HG03439 (cell line): ENCODE measurements around the gene ZNF85.
"Not testable (repeated sequence)": the region's sequence is repeated elsewhere in the genome, so short reads cannot be mapped to it uniquely, and the experiment has no call there.

Source experiments
- ATAC-seq: cut with Tn5 transposase; IDR thresholded peaks from one replicate; pipeline ENCODE4 v1.9.1; 2021; ENCODE audit warnings: mild to moderate bottlenecking, moderate library complexity; ENCODE audit not compliant: unreplicated experiment

ZNF85 gene

GRCh38 chr19:20923077-20923871 is at the start of gene ZNF85:
TSS of gene ZNF85 (plus strand) at chr19:20923251. CDS start at chr19:20923401, 150 bp downstream.
- ATAC-seq = peak; percentile 98

DNA sequence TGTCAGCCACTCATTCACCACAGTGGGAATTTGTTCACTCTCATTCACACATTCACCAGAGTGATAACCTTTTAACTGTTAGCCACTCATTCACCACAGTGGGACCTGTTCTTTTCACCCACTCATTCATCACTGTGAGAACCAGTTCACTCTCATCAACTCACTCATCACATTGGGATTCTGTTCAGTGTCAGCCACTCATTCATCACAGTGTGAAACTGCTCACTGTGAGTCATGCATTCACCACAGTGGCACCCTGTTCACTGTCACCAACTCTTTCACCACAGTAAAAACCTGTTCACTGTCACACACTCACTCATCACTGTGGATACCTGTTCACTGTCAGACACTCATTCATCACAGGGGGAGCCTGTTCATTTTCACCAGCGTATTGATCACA is 43.5 kb upstream of the ZNF85 start:
- ATAC-seq = no peak

DNA sequence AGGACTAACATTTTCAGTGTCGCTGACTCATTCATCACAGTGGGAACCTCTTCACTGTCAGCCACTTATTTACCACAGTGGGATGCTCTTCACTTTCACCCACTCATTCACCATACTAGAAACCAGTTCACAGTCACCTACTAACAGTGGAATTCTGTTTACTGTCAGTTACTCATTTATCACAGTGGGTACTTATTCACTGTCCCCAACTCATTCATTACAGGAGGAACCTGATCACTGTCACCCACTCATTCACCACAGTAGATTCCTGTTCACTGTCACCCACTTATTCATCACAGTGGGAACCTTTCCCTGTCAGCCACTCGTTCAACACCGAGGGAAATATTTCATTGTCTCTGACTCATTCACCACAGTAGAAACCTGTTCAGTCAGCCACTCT is 10.1 kb upstream of the ZNF85 start:
- no peak for ATAC-seq

- no peak for ATAC-seq
Measured at GRCh38 chr19:20925481-20925880, 2.4 kb downstream of the ZNF85 start.

GRCh38 chr19:20926796-20927195 is 3.7 kb downstream of the ZNF85 start:
- no peak for ATAC-seq

DNA sequence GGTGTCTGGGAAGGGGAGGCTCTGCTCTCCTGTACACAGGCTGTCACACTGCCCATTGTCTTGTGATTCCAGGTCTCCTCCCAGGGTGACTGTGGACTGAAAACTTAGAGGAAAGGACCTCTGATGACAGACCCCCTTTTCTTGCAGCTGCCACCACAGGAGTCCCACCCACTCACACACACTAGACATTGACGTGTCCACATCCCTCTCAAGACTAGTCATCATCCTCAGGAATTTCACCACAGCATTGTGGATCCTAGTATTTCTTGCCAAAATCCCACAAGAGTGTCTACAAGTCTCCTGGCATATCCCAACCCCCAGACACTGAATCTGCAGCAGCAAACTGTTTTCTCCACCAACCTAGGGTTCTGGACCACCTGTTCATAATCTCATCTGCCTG is 5.3 kb downstream of the ZNF85 start:
- ATAC-seq = no peak

DNA sequence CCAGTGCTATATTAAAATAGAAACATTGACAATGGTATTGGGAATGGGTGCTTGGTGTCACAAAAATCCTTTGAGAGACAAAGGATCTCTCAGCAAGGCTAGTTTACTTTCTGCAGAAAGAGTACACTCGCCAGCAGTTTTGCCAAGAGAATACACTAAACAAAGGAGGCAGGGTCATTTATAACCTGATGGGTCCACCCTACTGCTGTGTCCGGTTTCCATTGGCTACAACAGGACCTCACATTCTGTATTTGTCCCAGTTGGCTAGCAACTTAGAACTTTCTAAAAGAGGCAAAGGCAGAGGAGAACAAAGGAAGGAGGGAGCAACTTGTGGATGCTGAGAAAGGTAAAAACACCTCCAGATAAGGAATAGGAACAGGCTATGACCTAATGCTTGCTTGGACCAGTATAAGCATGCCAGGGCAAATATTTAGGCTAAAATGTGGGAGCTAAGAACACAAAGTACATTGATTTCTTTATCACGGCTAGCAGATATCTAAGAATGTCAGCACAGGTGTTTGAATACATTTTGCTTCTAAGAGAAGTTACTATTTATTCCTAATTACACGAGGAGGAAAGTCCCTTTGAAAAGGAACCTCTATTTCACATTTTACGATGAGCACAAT is 13.4 kb downstream of the ZNF85 start:
- not testable (repeated sequence) for ATAC-seq

GRCh38 chr19:20952561-20953095 is 29.6 kb downstream of the ZNF85 start:
- ATAC-seq = not testable (repeated sequence)

DNA sequence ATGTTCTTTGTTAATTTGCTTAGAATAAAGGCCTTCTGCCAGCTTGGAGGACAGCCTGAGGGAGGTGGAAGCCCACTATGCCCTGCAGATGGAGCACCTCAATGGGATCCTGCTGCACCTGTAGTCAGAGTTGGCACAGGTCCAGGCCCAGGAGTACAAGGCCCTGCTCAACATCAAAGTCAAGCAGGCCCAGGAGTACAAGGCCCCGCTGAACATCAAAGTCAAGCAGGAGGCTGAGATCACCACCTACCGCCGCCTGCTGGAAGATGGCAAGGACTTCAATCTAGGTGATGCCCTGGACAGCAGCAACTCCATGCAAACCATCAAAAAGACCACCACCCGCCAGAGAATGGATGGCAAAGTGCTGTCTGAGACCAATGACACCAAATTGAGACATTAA is 41.7 kb downstream of the ZNF85 start:
- no peak for ATAC-seq

- ATAC-seq = no peak
Measured at GRCh38 chr19:20968092-20968491, 45.0 kb downstream of the ZNF85 start.

DNA sequence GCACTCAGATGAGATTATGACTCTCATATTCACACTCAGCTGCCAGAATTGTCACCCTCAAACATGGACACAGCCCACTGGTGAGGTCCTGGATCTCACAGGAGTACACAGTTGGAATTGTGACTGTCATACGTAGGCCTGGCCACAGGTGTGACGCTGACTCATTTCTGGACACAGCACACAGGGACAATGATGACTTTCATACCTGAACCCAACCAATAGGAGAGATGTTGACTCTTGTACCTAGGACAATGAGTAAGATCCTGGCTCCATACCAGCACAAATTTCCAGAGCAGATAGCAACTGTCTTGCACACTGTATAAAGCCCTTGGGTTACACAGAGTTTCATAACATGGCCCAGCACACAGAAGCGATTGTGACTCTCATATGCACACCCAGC is 46.4 kb downstream of the ZNF85 start:
- no peak for ATAC-seq

DNA sequence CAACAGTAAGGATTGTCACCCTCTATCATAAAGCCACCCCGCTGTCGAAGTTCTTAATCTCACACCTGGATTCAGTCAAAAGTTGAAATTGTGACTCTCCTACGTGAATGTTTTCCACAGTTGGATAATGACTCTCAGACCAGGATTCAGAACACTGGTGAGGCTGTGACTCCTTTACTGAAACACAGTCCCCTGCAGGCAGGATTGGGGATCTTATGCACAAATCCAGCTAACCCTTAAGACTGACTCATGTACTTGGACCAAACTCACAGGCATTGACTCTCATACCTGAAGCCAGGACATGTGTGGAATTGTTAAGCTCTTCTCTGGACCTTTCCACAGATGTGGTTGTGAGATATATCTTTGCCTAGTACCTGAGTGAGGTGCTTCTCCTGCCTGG is 46.8 kb downstream of the ZNF85 start:
- no peak for ATAC-seq

GRCh38 chr19:20992788-20993187 is 69.7 kb downstream of the ZNF85 start:
- ATAC-seq = not testable (repeated sequence)

GRCh38 chr19:20999731-21000352 is 76.8 kb downstream of the ZNF85 start:
- ATAC-seq = peak; percentile 98
